ENCODE data around the gene ZNF804A.

Gene ZNF804A

GRCh38 chr2:184685999-184686841 lies 87.9 kb downstream of the ZNF804A start:
- DNase-seq (ENCODE audit: low read depth): no peak
- H3K4me3 ChIP-seq (ENCODE audit: low read depth, low read length): no peak overlapping the region
- TF ChIP-seq CTCF (IDR thresholded peaks at IDR 0.05; ENCODE audit: low read depth, low read length, missing control alignments): no peak

DNA sequence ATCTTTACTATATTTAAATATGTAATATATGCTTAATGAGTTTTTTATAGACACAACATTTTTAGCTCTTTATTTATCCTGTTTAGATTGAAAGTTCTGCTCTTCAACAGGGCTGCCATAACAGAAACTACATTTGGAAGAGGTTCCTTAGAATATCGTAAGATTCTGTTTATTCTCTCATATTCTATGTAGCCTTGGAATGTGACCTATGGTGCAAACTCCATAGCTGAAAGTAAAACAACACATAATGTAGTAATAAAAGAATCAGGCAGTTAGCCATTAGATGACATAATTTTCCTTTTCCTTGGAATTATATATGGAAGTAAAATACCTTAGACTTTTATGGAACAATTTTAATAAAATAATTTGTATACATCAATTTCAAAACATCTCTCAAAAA lies 91.3 kb downstream of the ZNF804A start:
- no peak for DNase-seq (ENCODE audit: low read depth)
- no peak for TF ChIP-seq CTCF (IDR thresholded peaks at IDR 0.05; ENCODE audit: low read depth, low read length, missing control alignments)
- H3K4me3 ChIP-seq (ENCODE audit: low read depth, low read length): no peak overlapping the region

DNA sequence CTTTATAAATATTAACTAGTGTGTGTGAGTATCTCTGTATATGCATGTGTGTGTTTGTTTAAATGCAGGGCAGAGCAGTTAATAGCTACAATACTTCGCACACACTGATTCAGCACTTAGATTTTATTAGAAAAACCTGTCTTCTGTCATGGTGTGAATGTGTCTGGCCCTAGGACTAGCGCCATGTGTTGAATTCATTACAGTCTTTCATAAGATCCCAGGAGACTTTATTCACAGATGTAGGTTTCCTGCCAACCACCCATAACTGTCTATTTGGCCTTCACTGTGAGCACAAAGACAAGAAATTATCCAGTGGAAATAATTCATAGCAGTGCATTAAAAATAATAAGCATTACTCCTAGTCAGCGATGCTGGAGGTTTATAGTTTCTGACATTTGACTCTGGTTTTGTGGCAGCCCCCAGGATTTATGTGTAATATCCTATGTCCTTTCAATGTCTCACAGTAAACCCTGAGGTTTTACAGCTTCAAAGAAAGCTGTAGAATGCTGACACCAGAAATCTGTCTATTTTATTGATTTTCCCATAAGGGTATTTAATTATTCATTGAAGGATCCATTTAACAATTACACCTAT lies 93.9 kb downstream of the ZNF804A start:
- DNase-seq (ENCODE audit: low read depth): no peak
- H3K4me3 ChIP-seq (ENCODE audit: low read depth, low read length): no peak overlapping the region
- TF ChIP-seq CTCF (IDR thresholded peaks at IDR 0.05; ENCODE audit: low read depth, low read length, missing control alignments): no peak

- H3K4me3 ChIP-seq (ENCODE audit: low read depth, low read length): no peak overlapping the region
- TF ChIP-seq CTCF (IDR thresholded peaks at IDR 0.05; ENCODE audit: low read depth, low read length, missing control alignments): no peak
- DNase-seq (ENCODE audit: low read depth): no peak
Observed at GRCh38 chr2:184696644-184697043, 98.3 kb downstream of the ZNF804A start.

DNA sequence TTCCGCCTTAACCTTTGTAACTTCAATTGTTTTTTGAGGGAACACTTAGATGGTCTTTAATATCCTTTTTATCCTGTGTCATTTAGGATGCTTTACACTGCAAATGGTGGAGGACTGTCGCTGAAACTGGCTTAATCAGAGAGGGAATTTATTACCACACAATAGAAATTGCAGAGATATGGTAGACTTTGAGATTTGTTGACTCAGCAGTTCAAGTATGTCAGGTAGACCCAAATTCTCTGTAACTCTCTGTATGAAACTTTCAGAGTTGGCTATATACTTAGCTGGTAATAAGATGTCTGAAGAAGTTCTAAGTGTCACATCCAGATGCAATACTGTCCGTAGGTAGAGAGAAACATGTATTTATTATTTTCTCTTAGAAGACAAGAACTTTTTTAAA lies 100.1 kb downstream of the ZNF804A start:
- TF ChIP-seq CTCF (IDR thresholded peaks at IDR 0.05; ENCODE audit: low read depth, low read length, missing control alignments): no peak
- no peak overlapping the region for H3K4me3 ChIP-seq (ENCODE audit: low read depth, low read length)
- DNase-seq (ENCODE audit: low read depth): no peak

DNA sequence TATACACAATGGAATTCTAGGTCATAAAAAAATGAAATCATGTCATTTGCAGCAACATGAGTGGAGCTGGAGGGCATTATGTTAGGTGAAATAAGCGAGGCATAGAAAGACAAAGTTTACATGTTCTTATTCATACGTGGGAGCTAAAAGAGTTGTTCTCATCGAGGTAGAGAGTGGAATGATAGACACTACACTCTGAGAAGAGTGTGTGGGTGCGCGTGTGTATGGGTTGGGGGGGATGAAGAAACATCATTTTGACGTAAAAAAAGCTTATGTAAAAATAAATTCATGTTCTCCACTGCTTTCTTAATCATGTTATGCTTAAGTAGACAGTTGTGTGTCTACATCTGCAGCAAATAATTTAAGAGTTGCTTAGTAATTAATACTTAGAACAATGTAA lies 123.6 kb downstream of the ZNF804A start:
- no peak overlapping the region for H3K4me3 ChIP-seq (ENCODE audit: low read depth, low read length)
- no peak for DNase-seq (ENCODE audit: low read depth)
- TF ChIP-seq CTCF (IDR thresholded peaks at IDR 0.05; ENCODE audit: low read depth, low read length, missing control alignments): no peak

All from GM12864 (cell line).